ENCODE data around the gene ERP27. TPM values are rescaled to one million over a fixed set of nuclear protein-coding genes. Genes with fewer than 3 reads are reported as not detected.

Gene ERP27
- total RNA-seq, 1 donor from 2014 or later, result 0.14 TPM

DNA sequence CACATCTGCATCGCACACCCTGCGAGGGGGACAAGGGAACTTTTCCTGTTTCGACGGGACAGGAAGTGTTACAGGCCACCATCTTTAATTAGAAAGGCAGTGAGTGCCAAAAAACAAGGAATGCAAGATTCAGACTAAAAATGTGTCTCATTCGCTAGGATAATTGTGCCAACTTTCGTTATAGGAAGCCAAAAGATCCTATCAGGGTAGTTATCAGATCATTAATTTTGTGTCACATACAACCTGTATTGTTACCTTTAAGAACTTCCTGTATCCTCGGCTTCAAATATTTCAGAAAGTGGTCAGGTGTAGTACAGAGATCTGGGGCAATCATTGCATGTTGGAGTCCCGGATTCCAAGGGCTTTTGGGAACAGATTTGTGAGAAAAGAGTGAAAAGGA, 33.5 kb downstream of the ERP27 start:
- H3K36me3 ChIP-seq, result no peaks in the 10 kb centered on the region
- H3K4me3 ChIP-seq, result peak overlapping the region; percentile 26
- TF ChIP-seq, protein P1, sequence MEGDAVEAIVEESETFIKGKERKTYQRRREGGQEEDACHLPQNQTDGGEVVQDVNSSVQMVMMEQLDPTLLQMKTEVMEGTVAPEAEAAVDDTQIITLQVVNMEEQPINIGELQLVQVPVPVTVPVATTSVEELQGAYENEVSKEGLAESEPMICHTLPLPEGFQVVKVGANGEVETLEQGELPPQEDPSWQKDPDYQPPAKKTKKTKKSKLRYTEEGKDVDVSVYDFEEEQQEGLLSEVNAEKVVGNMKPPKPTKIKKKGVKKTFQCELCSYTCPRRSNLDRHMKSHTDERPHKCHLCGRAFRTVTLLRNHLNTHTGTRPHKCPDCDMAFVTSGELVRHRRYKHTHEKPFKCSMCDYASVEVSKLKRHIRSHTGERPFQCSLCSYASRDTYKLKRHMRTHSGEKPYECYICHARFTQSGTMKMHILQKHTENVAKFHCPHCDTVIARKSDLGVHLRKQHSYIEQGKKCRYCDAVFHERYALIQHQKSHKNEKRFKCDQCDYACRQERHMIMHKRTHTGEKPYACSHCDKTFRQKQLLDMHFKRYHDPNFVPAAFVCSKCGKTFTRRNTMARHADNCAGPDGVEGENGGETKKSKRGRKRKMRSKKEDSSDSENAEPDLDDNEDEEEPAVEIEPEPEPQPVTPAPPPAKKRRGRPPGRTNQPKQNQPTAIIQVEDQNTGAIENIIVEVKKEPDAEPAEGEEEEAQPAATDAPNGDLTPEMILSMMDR (IDR thresholded peaks at IDR 0.05; ENCODE audit: borderline replicate concordance), result no peak
- H3K4me1 ChIP-seq, result peaks cover 60% of the 10 kb centered on the region
- no peaks in the 10 kb centered on the region for H3K9me3 ChIP-seq (replicated peaks)
- no peaks in the 10 kb centered on the region for H3K27me3 ChIP-seq (ENCODE audit: low read depth)
- H3K27ac ChIP-seq (replicated peaks), result peak overlapping the region; percentile 83
- DNase-seq, result no peak
- intact Hi-C loops (cut with micrococcal nuclease), result loop anchor here (10.0 kb wide), 1 partner anchor 50 kb away; no protein-coding TSS in a partner anchor

DNA sequence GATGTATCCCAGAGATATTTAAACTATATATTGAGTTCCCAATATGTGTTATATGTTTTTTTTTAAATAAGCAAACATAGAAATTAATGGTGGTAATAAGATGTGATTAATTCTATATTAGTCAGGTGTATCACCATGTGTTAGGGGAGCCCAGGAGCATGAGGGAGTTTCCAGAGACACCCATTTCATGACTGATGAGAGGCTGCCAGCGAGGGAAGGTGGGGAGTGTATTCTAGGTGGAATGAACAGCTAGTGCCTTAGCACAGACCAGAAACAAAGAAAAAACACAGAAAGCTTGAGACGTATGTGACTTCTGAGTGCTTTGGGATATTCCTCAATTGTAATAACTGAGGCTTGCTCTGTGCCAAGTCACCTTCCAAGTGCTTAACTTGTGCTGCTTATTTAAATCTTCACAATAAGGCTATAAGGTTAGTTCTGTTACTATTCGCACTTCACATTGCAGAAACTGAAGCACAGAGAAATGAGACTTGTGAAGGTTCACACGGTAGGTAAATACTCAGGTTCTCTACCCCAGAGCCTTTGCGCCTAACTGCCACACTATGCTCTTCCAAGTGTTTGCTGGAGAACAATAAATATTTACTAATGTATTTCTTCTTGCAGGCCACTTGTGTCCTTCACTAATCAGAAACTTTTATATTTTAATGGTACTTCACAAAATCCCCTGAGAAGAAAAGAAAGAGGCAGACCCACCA, 34.8 kb downstream of the ERP27 start:
- no peak overlapping the region for H3K4me3 ChIP-seq
- no peak for DNase-seq
- no peaks in the 10 kb centered on the region for H3K27me3 ChIP-seq (ENCODE audit: low read depth)
- H3K9me3 ChIP-seq (replicated peaks), result no peaks in the 10 kb centered on the region
- intact Hi-C loops (cut with micrococcal nuclease), result loop anchor here (10.0 kb wide), 1 partner anchor 51 kb away; no protein-coding TSS in a partner anchor
- H3K36me3 ChIP-seq, result no peaks in the 10 kb centered on the region
- TF ChIP-seq, protein P1 (IDR thresholded peaks at IDR 0.05; ENCODE audit: borderline replicate concordance), result no peak
- peaks cover 60% of the 10 kb centered on the region for H3K4me1 ChIP-seq
- H3K27ac ChIP-seq (replicated peaks), result peak overlapping the region; percentile 83

DNA sequence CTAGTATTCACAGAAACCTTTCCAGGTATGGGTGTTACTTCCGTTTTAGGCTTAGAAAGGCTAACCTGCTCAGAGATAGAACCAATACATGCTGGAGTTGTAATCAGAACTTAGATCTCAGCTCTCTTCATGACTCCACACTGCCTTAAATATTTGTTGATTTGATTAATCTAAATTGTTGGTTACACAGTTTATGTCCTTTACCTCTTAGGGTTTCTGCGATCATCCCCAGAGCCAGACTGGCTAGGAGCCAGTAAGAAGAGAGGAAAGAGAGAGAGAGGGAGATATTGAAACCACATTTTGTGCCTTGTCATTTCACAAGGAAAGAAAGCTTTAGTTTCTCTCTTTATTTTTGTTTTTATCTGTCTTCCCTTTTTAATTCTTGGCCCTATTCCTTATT, 35.9 kb downstream of the ERP27 start:
- Histone ChIP-seq H3K36me3 (no peaks in the 10 kb centered on the region), H3K27me3 (ENCODE audit: low read depth) (no peaks in the 10 kb centered on the region), H3K9me3 (replicated peaks) (no peaks in the 10 kb centered on the region), H3K27ac (replicated peaks) (peak overlapping the region; percentile 83), H3K4me3 (no peak overlapping the region), H3K4me1 (peaks cover 62% of the 10 kb centered on the region)
- intact Hi-C loops (cut with micrococcal nuclease), result loop anchor here (10.0 kb wide), 1 partner anchor 52 kb away; no protein-coding TSS in a partner anchor
- no peak for DNase-seq
- TF ChIP-seq, protein P1 (IDR thresholded peaks at IDR 0.05; ENCODE audit: borderline replicate concordance), result no peak

DNA sequence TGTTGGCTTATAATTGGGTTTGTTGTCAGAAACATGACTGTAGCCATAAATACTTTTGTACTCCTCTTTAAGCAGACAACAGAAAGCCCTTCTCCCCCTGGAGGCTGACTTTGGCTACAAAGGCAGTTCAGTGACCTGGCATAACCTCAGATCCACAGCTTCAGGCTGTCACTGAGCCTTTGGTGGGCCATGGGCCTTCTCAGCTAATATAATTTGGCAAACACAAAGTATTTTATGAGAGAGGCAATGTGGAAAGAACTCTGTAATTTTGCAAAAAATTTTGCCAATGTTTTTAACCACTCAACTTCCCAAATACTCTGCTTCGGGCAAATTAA, 37.1 kb downstream of the ERP27 start:
- TF ChIP-seq, protein P1 (IDR thresholded peaks at IDR 0.05; ENCODE audit: borderline replicate concordance), result peak; percentile 50
- DNase-seq, result peak; percentile 35
- Histone ChIP-seq H3K4me3 (no peak overlapping the region), H3K9me3 (replicated peaks) (no peaks in the 10 kb centered on the region), H3K27me3 (ENCODE audit: low read depth) (no peaks in the 10 kb centered on the region), H3K4me1 (peaks cover 70% of the 10 kb centered on the region), H3K27ac (replicated peaks) (peak overlapping the region; percentile 83), H3K36me3 (no peaks in the 10 kb centered on the region)
- intact Hi-C loops (cut with micrococcal nuclease), result loop anchor here (10.0 kb wide), 1 partner anchor 54 kb away; no protein-coding TSS in a partner anchor

DNA sequence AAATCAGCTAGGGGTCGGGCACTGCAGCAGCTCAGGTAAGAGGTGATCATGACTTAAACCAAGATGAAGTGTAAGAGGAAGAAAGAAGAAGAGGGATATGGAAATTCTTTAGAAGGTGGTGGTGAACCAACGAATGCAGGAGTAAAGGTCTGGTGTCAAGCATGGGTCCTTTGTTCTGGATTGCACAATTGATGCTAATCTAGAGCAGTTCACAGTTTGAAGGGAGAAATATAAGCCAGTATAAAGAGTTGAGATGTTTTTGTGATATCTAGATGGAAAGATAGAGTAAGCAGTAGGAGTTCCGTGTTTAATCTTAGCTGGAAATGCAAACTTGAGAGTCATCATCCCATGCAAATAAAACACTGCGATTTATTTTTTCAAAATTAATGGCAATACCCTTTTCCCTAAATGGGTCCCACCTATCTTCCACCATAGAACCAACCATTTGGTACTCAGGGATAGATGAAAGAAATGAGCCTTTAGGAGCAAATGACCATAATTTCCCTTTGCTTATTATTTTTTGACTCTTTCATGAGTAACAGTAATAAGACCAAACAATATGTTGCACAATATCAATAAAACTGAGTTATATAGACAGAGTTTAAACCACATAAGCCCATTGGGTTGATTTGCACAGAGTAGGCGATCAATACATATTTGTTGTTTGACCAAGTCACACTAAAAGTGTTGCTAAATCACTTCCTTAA, 37.7 kb downstream of the ERP27 start:
- Histone ChIP-seq H3K4me1 (peaks cover 69% of the 10 kb centered on the region), H3K27ac (replicated peaks) (peak overlapping the region; percentile 83), H3K9me3 (replicated peaks) (no peaks in the 10 kb centered on the region), H3K36me3 (no peaks in the 10 kb centered on the region), H3K27me3 (ENCODE audit: low read depth) (no peaks in the 10 kb centered on the region), H3K4me3 (no peak overlapping the region)
- intact Hi-C loops (cut with micrococcal nuclease), result loop anchor here (10.0 kb wide), 1 partner anchor 54 kb away; no protein-coding TSS in a partner anchor
- TF ChIP-seq, protein P1 (IDR thresholded peaks at IDR 0.05; ENCODE audit: borderline replicate concordance), result no peak
- no peak for DNase-seq
